ENCODE results near the gene PNKD. TPM values are rescaled to one million over a fixed set of nuclear protein-coding genes. Genes with fewer than 3 reads are reported as not detected.
A peak's percentile ranks its signal among the peaks of the same experiment; 100 is the strongest.

Gene PNKD
- total and polyA plus RNA-seq, 2 of the 8 experiments (the other 6 are each of a cell fraction or from before 2014, with no cell fraction given): 43.9 to 65.4 TPM

GRCh38 chr2:218392891-218393462 lies 122.7 kb downstream of the PNKD start:
- TF ChIP-seq TAF1 (IDR thresholded peaks at IDR 0.05; ENCODE audit: low read depth, low read length) (no peak), USF2 (IDR thresholded peaks at IDR 0.05; ENCODE audit: low read length) (no peak), CEBPB (IDR thresholded peaks at IDR 0.05; ENCODE audit: low read depth, low read length) (no peak), TEAD4 (IDR thresholded peaks at IDR 0.05; ENCODE audit: low read depth, low read length) (no peak), CREB1 (IDR thresholded peaks at IDR 0.05) (no peak), SP2 (IDR thresholded peaks at IDR 0.05; ENCODE audit: low read length) (no peak), CHD1 (IDR thresholded peaks at IDR 0.05; ENCODE audit: low read depth, low read length) (no peak), TAF7 (optimal IDR thresholded peaks at IDR 0.05; ENCODE audit: borderline replicate concordance, low read depth, low read length) (no peak), TCF12 (IDR thresholded peaks at IDR 0.05; ENCODE audit: low read depth, low read length) (no peak), JUN (IDR thresholded peaks at IDR 0.05; ENCODE audit: low read depth, low read length) (no peak), MAX (IDR thresholded peaks at IDR 0.05) (no peak), SIRT6 (IDR thresholded peaks at IDR 0.05; ENCODE audit: low read length) (no peak), CHD2 (IDR thresholded peaks at IDR 0.05; ENCODE audit: low read length) (no peak)
- 0 out of 2 replicates have a peak overlapping the region, but pooled peaks have one; percentile 23 for H2AFZ ChIP-seq (ENCODE audit: low read length)
- H3K9me3 ChIP-seq (ENCODE audit: insufficient read depth in 2 of 2, low read depth in 1 of 2, low read length in 1 of 2): no peaks in the 10 kb centered on the region
- H3K9ac ChIP-seq (replicated peaks in 1 of 4; ENCODE audit: extremely low read depth in 1 of 4, low read depth in 3 of 4, low read length in 3 of 4): no peak overlapping the region
- no peaks in the 10 kb centered on the region for H3K79me1 ChIP-seq (ENCODE audit: low read depth, low read length)
- no peak overlapping the region for H3K23ac ChIP-seq (ENCODE audit: insufficient read length)
- H2BK5ac ChIP-seq (ENCODE audit: low read depth, low read length): peak overlapping the region; percentile 52; the same call in 1 of the 2 replicates
- no peak overlapping the region for H2BK120ac ChIP-seq (replicated peaks; ENCODE audit: low read depth, low read length)
- H3K14ac ChIP-seq (ENCODE audit: insufficient read length): no peak overlapping the region
- peak overlapping the region; percentile 61; the same call in 1 of the 2 replicates for H2BK15ac ChIP-seq (ENCODE audit: low read length)
- no peaks in the 10 kb centered on the region for H4K20me1 ChIP-seq (replicated peaks in 1 of 2; ENCODE audit: control insufficient read depth in 1 of 2, insufficient read depth in 2 of 2, low read length in 2 of 2)
- peak overlapping the region; percentile 17; the same call in 1 of the 2 replicates for H2BK12ac ChIP-seq (ENCODE audit: low read depth, low read length)
- no peak overlapping the region for H2BK20ac ChIP-seq (ENCODE audit: low read length)
- peak overlapping the region; percentile 52 for H4K91ac ChIP-seq (replicated peaks; ENCODE audit: insufficient read length, low read length)
- H3K23me2 ChIP-seq (ENCODE audit: low read depth, low read length): peaks cover 13% of the 10 kb centered on the region; the same call in 1 of the 2 replicates
- no peak overlapping the region for H3K56ac ChIP-seq (replicated peaks; ENCODE audit: insufficient read length, low read depth, low read length)
- no peak overlapping the region for H3K27ac ChIP-seq (ENCODE audit: low read depth, low read length)
- ChIA-PET CTCF (ENCODE audit: partially characterized antibody) (interaction anchor here (0.9 to 7.5 kb wide), 10 partner anchors 10 to 120 kb away, joined by 3 to 96 read pairs (median 10); partner anchors contain the start of genes AAMP, CATIP, PNKD and SLC11A1), POLR2A (ENCODE audit: partially characterized antibody) (interaction anchor here (0.7 to 1.1 kb wide), 3 partner anchors 98 to 121 kb away, joined by 3 read pairs; no protein-coding TSS in a partner anchor)
- H3K4me1 ChIP-seq (replicated peaks in 1 of 4; ENCODE audit: control insufficient read depth in 3 of 4, insufficient read depth in 4 of 4, low read length in 3 of 4): peaks cover 0 to 29% (median 19%) of the 10 kb centered on the region in 4 experiments; a peak in 6 of 7 replicates
- no peak overlapping the region for H3K4me3 ChIP-seq (ENCODE audit: extremely low read depth in 1 of 4, insufficient read depth in 2 of 4, low read depth in 3 of 4, low read length in 4 of 4)
- DNase-seq (ENCODE audit: low read depth in 1 of 2, low spot score in 2 of 2) (no peak), FAIRE-seq (no peak)
- no peak overlapping the region; the same call in 1 of the 2 replicates for H4K8ac ChIP-seq (ENCODE audit: extremely low read depth, insufficient read depth, low read length)
- no peak overlapping the region for H4K5ac ChIP-seq (ENCODE audit: insufficient read length, low read depth, low read length)
- H3K4me2 ChIP-seq (ENCODE audit: insufficient read depth in 1 of 2, low read depth in 2 of 2, low read length in 2 of 2): no peak overlapping the region
- H2AK5ac ChIP-seq (ENCODE audit: low read depth, low read length): no peak overlapping the region
- WGBS, 2 experiments (ENCODE audit: extremely low coverage in 1 of 2, insufficient coverage in 1 of 2, insufficient read length in 1 of 2, insufficient replicate concordance in 2 of 2, low coverage in 1 of 2, low lambda C conversion rate in 2 of 2, missing lambda C conversion rate in 1 of 2): 90% methylated on average over 16 of the region's 16 CpGs; no CpG with 5 or more reads in 1 of the 2 experiments
- no peaks in the 10 kb centered on the region for H3K79me2 ChIP-seq (ENCODE audit: control insufficient read depth in 1 of 2, insufficient read depth in 2 of 2, low read length in 2 of 2)
- H3K27me3 ChIP-seq (replicated peaks in 1 of 4; ENCODE audit: control insufficient read depth in 3 of 4, extremely low read depth in 1 of 4, insufficient read depth in 3 of 4, low read length in 3 of 4): peaks cover 14 to 18% (median 16%) of the 10 kb centered on the region in 4 experiments
- no peak overlapping the region; the same call in 1 of the 2 replicates for H3K18ac ChIP-seq (ENCODE audit: extremely low read depth, low read length)
- no peak overlapping the region for H3K4ac ChIP-seq (replicated peaks; ENCODE audit: insufficient read length, low read depth, low read length)
- no peaks in the 10 kb centered on the region for H3K36me3 ChIP-seq (ENCODE audit: control insufficient read depth in 2 of 4, insufficient read depth in 4 of 4, low read length in 3 of 4)
